ENCODE results near the gene DUSP11.
A peak's percentile ranks its signal among the peaks of the same experiment; 100 is the strongest.
"Not testable (repeated sequence)": the region's sequence is repeated elsewhere in the genome, so short reads cannot be mapped to it uniquely, and the experiment has no call there.

Gene DUSP11

DNA sequence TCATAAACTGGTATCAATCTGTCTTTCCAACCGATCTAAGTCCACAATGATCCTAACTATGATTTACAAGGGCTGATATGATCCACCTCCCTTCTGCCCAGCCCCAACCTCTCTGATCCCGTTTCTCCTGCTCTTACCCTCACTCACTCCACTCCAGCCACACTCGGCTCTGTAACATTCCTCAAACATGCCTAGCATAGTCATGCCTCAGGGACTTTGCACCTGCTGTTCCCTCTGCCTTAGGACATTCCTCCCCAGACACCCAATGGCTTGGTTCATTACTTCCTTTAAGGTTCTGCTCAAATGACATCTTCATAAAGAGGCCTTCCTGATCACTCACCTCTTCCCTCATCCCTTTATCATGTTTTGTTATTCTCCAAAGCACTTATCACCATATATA lies 9.2 kb downstream of the DUSP11 start:
- no peak for DNase-seq

DNA sequence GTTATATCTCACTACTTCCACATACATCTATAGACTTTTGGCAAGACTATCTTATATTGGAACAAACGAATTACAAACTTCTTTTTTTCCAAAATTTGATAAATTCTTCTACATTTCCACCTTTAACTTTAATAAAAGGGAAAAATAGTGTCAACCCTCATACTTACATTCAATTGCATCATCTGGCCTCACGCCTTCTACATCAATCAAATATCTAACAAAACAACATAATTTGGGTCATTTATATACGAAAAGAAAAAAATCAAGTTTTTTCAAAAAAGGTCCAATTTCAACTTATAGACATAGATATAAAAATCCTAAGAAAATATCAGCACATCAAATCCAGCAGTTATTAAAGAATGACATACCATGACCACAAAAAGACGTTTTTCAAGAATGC lies 12.9 kb downstream of the DUSP11 start:
- no peak for DNase-seq

GRCh38 chr2:73766349-73766748 lies 13.6 kb downstream of the DUSP11 start:
- DNase-seq = no peak

GRCh38 chr2:73764945-73765344 lies 15.0 kb downstream of the DUSP11 start:
- no peak for DNase-seq

GRCh38 chr2:73762571-73762970 lies 17.3 kb downstream of the DUSP11 start:
- no peak for DNase-seq

DNA sequence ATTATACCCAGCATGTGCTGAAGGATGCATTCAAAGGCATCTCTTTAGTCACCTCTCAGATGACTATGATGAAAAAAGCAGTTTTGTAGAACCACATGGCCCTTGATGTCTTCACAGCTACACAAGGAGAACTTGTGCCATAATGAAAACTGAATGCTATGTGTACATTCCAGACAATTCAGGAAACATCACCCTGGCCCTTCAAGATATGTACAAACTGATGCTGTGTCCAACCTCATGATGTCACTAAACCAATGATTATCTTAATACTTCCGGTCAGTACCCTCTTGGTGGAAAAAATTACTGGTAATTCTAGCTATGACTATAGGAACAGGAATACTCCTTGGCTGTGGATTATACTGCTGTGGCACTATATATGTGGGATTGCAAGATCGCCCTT lies 20.0 kb downstream of the DUSP11 start:
- DNase-seq = no peak

DNA sequence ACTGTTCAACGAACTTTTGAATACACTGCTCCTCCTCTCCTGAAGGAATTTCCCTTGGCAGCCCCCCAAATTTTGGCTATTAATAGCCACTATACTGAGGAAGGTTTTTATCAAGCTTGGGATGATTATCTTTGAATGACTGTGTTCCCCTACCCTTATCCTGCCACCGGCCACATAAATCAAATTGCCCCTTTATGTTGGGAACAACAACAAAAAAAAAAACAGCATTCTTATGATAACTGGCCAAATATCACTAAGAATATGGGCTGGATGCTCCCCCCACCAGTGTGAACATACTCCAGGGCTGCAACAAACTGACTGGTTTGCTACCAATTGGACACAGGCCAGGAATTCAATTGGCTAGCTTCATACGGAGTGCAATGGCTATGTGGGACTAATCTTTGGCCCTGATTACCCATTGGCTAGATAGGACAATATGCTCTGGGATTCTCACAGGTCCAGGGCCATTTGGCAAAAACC lies 20.6 kb downstream of the DUSP11 start:
- no peak for DNase-seq

- not testable (repeated sequence) for DNase-seq
These were observed 25.6 kb downstream of the DUSP11 start for GRCh38 chr2:73754332-73754731.

GRCh38 chr2:73749314-73749713 lies 30.6 kb downstream of the DUSP11 start:
- DNase-seq = no peak

GRCh38 chr2:73746877-73747208 lies 33.1 kb downstream of the DUSP11 start:
- DNase-seq = no peak

GRCh38 chr2:73746015-73746876 lies 33.7 kb downstream of the DUSP11 start:
- no peak for DNase-seq

DNA sequence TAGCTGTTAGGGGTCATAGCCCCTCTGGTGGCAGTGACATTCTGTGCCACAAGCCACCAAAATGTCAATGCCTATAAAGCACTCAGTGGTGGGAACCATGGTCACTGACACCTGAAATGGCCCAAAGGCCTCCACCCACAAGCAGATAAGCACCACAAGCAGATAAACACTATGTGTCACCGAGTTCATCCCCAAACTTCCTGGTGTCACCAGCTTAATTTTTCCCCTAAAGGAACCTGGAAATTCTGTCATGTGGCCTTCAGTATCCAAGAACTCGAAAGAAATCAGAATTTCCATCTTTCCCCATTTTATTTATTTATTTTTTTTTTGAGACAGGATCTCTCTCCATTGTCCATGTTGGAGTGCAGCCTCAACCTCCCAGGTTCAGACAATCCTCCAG lies 39.1 kb downstream of the DUSP11 start:
- no peak for DNase-seq

GRCh38 chr2:73739101-73739500 lies 40.8 kb downstream of the DUSP11 start:
- DNase-seq = no peak

- DNase-seq = peak; percentile 98
These were observed 42.8 kb downstream of the DUSP11 start, which contains the start of gene TPRKB for GRCh38 chr2:73736855-73737779. Gene TPRKB (minus strand): TSS chr2:73737345. CDS start chr2:73734569, 2,776 bp downstream.

DNA sequence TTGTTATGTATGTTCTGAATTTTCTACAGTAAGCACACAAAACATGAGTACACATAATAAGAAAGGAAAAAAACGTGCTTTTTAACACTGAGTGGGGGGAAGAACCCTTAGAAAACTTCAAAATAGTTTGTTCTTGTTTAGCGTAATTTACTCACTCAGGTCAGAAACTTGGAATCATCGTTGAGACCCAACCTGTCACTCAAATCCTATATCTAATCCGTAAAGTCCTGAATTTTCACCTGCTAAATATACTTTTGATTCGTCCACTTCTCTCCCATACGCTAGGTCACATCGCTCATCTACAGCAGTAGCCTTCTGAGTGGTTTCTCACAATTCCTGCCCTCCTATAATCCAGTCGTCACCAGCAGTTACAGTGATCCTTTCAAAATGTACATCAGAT lies 43.5 kb downstream of the DUSP11 start:
- no peak for DNase-seq

- no peak for DNase-seq
These were observed 49.1 kb downstream of the DUSP11 start for GRCh38 chr2:73730810-73731209.

- no peak for DNase-seq
These were observed 51.2 kb downstream of the DUSP11 start for GRCh38 chr2:73728711-73729110.

GRCh38 chr2:73728043-73728442 lies 51.9 kb downstream of the DUSP11 start:
- no peak for DNase-seq

DNA sequence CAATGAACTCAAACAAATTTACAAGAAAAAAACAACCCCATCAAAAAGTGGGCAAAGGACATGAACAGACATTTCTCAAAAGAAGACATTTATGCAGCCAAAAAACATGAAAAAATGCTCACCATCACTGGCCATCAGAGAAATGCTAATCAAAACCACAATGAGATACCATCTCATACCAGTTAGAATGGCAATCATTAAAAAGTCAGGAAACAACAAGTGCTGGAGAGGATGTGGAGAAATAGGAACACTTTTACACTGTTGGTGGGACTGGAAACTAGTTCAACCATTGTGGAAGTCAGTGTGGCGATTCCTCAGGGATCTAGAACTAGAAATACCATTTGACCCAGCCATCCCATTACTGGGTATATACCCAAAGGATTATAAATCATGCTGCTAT lies 53.2 kb downstream of the DUSP11 start:
- DNase-seq = not testable (repeated sequence)

GRCh38 chr2:73718851-73719621 lies 60.9 kb downstream of the DUSP11 start:
- no peak for DNase-seq

DNA sequence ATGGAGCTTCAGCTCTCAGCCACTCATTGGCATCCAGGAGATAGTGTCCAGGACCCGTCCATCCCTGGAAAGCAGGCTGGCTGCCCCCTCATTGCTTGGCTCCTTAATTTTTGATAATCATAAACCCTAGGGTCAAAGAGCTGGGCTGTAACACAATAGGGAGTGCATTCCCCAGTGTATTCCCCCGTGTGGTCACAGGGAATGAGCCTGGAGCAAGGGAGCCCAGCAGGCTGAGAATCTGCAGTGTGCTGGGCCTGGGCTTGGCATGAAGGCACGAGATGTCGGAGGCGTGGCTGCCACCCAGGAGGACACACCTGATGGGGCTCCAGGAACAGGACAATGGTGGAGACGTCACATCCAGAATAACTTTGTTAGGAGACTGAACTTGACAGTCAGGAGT lies 61.5 kb downstream of the DUSP11 start:
- no peak for DNase-seq

GRCh38 chr2:73717695-73718094 lies 62.2 kb downstream of the DUSP11 start:
- not testable (repeated sequence) for DNase-seq

DNA sequence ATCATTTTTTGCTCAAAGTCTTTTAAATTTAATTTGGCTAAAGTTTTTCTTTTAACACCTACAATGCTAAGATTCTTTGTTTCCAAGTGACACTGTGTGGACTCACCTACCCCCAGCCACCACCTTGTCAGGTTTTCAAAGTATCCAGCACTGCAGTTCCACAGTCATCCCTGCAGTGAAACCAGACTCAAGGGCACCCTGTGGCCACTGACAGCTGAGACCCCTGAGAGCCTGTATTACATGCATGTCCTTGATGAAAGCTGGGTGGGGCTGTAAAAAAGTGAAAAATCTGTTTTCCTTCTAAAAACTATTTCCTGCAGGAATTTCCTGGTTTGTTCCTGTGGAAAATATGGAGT lies 62.7 kb downstream of the DUSP11 start:
- no peak for DNase-seq
